Measurements from ENCODE around the gene MAP7D3.

Gene MAP7D3

DNA sequence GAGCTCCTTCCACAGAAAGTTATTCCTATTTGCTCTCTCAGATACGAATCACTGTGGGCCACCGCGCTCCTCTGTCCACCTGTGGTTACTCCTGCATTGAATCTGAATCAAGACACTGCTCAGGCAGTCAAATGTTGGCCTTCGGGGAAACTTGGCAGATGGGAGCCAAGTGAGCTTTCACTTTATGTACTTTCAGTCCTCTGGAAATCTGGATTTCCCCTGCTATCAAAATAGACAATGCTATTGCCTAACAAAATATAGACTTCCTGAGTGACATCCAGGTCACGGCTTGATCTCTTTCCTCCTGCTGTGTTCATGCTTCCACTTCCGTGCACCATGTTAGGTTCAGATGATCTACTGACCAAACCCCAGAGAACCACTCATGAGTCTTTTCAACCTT is 60.0 kb downstream of the MAP7D3 start:
- peaks cover 41% of the 10 kb centered on the region for H3K9me3 Mint-ChIP-seq
- H3K4me3 Mint-ChIP-seq: no peak overlapping the region
- DNase-seq: no peak
- TF ChIP-seq, protein P1, sequence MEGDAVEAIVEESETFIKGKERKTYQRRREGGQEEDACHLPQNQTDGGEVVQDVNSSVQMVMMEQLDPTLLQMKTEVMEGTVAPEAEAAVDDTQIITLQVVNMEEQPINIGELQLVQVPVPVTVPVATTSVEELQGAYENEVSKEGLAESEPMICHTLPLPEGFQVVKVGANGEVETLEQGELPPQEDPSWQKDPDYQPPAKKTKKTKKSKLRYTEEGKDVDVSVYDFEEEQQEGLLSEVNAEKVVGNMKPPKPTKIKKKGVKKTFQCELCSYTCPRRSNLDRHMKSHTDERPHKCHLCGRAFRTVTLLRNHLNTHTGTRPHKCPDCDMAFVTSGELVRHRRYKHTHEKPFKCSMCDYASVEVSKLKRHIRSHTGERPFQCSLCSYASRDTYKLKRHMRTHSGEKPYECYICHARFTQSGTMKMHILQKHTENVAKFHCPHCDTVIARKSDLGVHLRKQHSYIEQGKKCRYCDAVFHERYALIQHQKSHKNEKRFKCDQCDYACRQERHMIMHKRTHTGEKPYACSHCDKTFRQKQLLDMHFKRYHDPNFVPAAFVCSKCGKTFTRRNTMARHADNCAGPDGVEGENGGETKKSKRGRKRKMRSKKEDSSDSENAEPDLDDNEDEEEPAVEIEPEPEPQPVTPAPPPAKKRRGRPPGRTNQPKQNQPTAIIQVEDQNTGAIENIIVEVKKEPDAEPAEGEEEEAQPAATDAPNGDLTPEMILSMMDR (IDR thresholded peaks at IDR 0.05): no peak
- H3K36me3 Mint-ChIP-seq (ENCODE audit: low read depth): peaks cover 14% of the 10 kb centered on the region
- no peak overlapping the region for H3K27ac Mint-ChIP-seq
- peaks cover 15% of the 10 kb centered on the region for H3K4me1 Mint-ChIP-seq
- no peaks in the 10 kb centered on the region for H3K27me3 Mint-ChIP-seq (ENCODE audit: low read depth, poor library complexity)

DNA sequence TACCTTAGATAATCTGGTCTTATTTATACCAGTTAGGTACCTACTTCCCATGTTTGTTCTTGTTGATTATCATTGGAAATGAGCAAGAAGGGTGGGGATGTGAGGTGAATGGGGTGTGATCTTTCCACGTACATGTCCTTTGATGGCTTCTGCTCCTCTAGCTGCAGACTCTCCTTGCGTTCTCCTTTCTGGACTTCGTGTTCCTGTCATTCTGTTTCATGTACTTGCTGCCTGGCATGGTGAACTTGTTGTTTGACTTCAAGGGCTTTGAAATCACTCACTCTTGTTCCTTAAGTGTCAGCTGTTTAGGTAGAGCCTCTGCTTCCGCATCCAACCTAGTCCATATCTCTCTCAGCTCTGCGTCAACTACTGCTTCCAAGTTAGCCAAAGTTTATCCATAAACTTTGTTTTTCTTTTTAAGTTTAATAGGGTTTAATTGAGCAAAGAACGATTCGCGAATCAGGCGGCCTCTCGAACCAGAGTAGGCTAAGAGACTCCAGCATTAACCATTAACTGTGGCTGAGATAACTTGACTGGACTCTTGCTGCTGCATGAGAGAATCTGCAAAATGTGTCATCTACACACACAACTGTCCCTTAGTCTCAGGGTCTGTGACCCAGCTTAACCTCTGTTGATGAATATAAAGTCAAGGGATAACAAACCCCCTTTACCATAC is 61.0 kb downstream of the MAP7D3 start:
- TF ChIP-seq, protein P1 (IDR thresholded peaks at IDR 0.05): no peak
- peaks cover 33% of the 10 kb centered on the region for H3K9me3 Mint-ChIP-seq
- H3K36me3 Mint-ChIP-seq (ENCODE audit: low read depth): peaks cover 14% of the 10 kb centered on the region
- DNase-seq: no peak
- no peak overlapping the region for H3K27ac Mint-ChIP-seq
- H3K27me3 Mint-ChIP-seq (ENCODE audit: low read depth, poor library complexity): no peaks in the 10 kb centered on the region
- H3K4me1 Mint-ChIP-seq: peaks cover 22% of the 10 kb centered on the region
- H3K4me3 Mint-ChIP-seq: no peak overlapping the region

DNA sequence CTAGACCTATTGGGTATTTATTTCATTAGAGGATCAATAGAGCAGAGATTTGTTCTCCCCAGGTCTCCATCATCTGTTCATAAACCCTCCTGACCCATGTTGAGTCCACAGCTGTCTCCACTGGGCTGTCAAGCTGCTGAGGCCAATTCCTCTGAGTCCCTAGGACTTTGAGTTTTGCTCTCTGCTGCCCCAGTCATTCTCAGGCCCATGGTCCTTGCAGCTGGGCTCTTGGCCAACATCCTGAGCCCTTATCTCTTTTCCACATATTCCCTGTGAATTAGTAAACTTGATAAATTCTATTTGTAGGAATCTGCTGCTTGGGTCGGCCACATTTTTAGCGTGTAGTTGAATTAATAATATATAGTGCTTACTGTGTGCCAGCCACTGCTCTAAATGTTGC is 62.0 kb downstream of the MAP7D3 start:
- DNase-seq: no peak
- H3K27me3 Mint-ChIP-seq (ENCODE audit: low read depth, poor library complexity): no peaks in the 10 kb centered on the region
- H3K36me3 Mint-ChIP-seq (ENCODE audit: low read depth): peaks cover 14% of the 10 kb centered on the region
- TF ChIP-seq, protein P1 (IDR thresholded peaks at IDR 0.05): no peak
- H3K9me3 Mint-ChIP-seq: peaks cover 32% of the 10 kb centered on the region
- H3K27ac Mint-ChIP-seq: no peak overlapping the region
- H3K4me1 Mint-ChIP-seq: peaks cover 26% of the 10 kb centered on the region
- no peak overlapping the region for H3K4me3 Mint-ChIP-seq

DNA sequence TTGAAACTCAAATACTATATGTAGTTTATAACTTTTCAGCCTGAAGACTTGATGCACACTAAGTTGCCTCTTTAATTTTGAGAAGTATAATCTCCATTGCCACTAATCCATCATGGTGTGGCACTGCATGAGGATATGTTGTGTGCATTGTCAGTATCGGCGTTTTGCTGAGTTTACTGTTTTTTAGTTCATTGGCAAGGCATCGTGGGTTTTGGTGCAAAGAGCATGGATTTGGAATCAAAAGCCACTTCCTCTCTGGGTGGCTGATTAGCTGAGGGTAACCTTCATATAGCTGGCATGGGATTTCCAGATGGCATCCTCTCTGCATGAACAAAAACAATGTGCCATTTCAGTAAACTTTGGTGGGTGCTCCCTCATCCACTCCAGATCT is 65.2 kb downstream of the MAP7D3 start:
- Mint-ChIP-seq H3K9me3 (peaks cover 19% of the 10 kb centered on the region), H3K4me3 (no peak overlapping the region), H3K27ac (no peak overlapping the region), H3K4me1 (peaks cover 26% of the 10 kb centered on the region), H3K36me3 (ENCODE audit: low read depth) (peaks cover 3% of the 10 kb centered on the region), H3K27me3 (ENCODE audit: low read depth, poor library complexity) (no peaks in the 10 kb centered on the region)
- TF ChIP-seq, protein P1 (IDR thresholded peaks at IDR 0.05): no peak
- DNase-seq: no peak

DNA sequence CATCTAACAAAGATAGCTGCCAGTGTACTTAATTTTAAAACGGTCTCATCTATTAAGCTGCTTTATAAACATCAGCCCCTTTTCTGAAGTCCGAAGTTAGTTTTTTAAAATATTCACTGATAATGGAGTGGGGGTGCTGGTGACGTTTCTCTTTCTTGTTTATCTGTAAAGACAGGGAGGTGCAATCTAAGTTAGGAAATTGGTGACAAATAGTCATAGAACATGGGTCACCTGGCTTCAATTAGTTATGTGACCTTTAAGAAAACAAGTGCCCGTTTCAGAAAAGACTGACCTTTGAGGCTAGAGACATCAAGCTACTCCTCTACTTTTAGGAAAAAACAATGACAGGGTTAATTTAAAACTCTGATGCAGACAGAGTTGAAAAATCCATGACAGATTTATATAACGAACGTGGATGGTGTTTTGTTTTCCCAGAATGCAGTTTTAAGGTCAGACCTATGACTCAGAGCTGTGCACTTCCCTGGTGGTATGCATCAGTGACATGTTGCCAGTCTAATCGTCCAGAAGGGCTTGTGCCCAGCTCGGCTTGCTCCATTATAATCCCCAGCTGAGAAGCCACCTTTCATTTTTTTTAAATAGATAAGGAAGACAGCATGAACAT is 65.7 kb downstream of the MAP7D3 start:
- TF ChIP-seq, protein P1 (IDR thresholded peaks at IDR 0.05): no peak
- Mint-ChIP-seq H3K36me3 (ENCODE audit: low read depth) (no peaks in the 10 kb centered on the region), H3K27ac (peak overlapping the region; percentile 57), H3K4me1 (peaks cover 26% of the 10 kb centered on the region), H3K27me3 (ENCODE audit: low read depth, poor library complexity) (no peaks in the 10 kb centered on the region), H3K9me3 (peaks cover 16% of the 10 kb centered on the region), H3K4me3 (no peak overlapping the region)
- DNase-seq: no peak

DNA sequence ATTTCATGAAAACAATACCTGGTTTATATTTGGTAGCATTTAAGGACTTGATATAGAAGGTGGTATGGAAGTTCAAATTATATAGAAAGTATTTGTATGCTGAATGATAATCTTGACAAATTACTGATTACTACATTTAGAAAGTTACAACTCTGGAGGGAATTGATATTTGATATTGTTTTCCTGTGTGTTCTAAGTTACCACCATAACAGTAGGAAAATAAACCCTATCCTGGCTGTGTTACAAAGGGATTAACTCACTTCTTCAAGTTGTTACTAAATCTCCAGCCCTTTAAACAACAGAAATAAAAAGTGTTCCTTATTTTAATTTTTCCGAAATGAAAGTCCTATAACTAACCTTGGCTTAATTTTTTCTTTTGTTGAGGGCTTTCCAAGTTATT is 67.3 kb downstream of the MAP7D3 start:
- Mint-ChIP-seq H3K9me3 (peaks cover 22% of the 10 kb centered on the region), H3K4me3 (peak overlapping the region; percentile 18), H3K4me1 (peaks cover 31% of the 10 kb centered on the region), H3K27ac (peak overlapping the region; percentile 88), H3K27me3 (ENCODE audit: low read depth, poor library complexity) (no peaks in the 10 kb centered on the region), H3K36me3 (ENCODE audit: low read depth) (no peaks in the 10 kb centered on the region)
- TF ChIP-seq, protein P1 (IDR thresholded peaks at IDR 0.05): no peak
- DNase-seq: no peak

Measured in nephron progenitor cell (in vitro differentiated cells).